NCI-H69 (cell line): Measurements from ENCODE around the gene DDX3X.
"Not testable (repeated sequence)": the region's sequence is repeated elsewhere in the genome, so short reads cannot be mapped to it uniquely, and the experiment has no call there.

Experiments used
- DNase-seq: peaks from one replicate; lab custom pipeline; 2025; lab: John Stamatoyannopoulos, UW

Gene DDX3X

DNA sequence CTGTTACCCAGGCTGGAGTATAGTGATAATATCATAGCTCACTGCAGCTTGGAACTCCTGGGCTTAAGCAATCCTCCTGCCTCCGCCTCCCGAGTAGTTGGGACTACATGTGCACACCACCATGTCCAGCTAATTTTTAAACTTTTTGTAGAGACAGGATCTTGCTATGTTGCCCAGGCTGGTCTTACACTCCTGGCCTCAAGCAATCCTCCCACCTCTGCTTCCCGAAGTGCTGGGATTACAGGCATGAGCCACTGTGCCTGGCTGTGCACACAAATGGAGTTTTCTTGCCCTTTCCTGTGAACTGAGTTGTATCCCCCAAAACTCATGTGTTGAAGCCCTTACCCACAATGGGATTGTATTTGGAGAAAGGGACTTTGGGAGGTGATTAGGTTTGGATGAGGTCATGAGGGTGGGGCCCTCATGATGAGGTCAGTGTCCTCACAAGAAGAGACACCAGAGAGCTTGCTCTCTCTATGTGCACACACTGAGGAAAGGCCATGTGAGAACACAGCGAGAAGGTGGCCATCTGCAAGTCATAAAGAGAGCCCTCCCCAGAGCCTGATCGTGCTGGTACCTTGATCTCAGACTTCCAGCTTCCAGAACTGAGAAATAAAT is 40.1 kb downstream of the DDX3X start:
- DNase-seq: no peak

DNA sequence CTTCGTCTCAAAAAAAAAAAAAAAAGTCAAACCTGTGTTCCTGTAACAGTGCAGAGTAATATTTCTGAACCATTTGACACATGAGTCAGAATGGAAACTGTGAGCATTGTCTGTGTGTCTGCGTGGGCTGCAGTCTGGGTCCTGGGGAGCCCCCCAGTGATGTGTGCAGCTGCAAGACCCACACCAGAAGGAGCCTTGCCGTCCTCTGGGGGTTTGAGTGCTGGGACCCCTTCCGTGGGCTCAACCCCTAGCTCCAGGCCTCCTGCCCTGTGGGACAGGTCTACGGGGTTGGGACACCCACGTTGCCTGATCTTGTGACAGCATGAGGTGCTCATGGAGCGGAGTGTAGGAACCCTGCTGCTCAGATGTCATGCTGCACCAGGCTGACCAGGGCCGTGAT is 43.7 kb downstream of the DDX3X start:
- no peak for DNase-seq

DNA sequence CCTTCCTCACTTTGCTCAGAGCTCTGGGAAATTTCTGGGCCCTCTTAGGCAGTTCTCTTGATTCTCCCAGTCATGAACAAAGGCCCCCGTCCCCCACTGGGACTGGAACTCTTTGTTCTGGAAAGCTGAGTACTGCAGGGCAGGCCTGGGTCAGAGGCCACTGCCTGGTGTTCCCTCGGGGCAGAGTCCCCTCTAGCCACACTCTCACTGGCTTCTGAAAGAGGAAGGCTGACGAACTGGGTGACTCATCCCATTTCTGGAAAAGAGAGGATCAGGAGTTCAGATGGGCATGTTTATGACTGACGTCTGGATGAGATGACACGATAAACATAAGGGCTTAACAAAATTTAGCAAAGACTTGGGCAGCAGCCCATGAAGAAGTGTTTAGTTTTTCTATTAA is 47.7 kb downstream of the DDX3X start:
- DNase-seq: no peak

DNA sequence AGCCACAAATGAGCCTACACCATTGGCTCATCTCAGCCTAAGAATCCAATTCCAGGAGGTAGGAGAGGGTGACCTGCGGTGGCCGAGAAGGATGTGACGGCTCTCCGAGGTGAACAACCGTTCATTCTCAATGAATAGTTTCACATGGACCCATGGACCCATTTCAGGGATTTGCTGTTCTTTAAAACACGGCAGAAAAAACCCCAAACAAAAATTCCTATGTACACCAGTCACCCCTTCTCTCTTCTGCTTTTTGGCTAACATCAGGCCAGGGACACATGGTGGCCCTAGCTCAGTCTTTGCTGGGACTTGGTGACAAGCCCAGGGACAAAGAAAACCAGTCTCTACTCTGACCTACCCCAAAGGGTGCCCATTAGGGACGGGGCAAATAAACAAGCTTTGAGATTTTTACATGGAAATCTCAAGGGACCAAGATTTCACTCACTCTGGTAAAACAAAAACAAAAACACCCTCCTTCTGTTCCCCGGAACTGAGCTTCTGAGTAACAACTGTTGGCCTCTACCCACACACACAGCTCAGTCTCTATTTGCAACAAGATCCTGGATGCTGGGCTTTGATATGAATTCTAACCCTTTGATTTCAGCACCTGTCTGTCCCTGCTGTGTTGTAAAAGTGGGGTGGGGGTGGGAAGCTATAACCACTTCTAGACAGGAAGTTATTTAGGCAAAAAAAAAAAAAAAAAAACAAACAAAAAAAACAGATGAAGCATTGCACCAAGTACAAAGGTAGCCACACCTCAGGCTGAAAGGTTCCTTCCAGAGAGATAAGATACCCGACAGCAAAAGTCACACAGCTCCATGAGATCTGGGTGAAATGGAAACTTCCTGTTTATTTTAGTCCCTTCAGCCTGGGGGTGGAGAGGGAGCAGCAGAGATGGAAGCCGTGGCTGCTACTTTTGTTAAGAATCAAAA is 49.0 kb downstream of the DDX3X start:
- DNase-seq: peak; percentile 1

DNA sequence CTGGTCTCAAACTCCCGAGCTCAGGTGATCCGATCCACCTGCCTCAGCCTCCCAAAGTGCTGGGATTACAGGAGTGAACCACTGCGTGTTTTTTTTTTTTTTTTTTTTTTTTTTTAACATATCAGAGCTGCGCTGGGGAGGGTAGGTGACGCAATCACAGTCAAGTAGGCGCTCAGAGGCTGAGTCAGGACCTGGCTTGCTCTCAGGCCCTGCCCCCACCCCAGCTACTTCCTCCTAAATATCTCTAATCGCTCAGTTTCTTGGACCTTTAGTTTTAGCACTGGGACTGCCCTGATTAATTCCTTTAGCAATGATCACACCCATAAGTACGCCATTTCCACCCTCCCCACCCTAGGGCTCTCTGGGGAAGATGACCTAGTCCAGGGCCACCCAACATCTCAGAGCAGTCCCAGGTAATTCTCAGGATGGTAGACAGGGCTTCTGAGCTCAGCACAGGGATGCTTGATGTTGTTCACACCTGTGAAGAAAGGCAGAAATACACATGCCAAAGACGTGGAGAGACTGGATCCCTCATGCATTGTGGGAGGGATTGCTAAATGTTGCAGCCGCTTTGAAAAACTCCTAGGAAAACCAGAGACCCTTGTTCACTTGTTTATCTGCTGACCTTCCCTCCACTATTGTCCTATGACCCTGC is 50.2 kb downstream of the DDX3X start:
- DNase-seq: no peak

DNA sequence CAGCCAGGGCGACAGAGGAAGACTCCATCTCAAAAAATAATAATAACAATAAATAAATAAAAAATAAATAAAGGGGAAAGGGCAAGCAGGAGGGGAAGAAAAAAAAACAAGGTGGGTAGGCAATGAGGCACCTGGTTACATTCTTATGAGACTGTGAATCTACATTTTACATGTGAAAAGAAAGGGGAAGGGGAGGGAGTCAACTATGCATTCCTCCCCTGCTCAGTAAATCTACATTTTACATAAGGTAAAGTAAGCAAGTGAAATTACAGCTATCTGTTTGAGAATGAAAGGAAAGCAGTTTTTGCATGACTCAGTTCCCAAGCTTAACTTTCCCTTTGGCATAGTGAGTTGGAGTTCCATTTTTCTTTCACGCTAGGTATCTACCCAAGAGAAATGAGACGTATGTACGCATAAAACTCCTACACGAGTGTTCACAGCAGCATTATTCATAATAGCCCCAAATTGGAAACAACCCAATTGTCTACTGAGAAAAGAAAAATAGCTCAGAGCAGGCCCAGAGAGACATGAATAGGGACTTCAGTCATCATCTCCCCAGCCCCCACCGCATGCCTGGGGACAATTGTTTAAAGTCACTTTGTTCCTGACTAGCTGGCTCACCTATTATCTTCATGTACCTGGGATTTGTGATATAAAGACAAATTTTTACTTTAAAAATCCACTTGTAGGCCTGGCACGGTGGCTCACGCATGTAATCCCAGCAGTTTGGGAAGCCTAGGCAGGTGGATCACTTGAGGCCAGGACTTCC is 52.4 kb downstream of the DDX3X start:
- DNase-seq: no peak

DNA sequence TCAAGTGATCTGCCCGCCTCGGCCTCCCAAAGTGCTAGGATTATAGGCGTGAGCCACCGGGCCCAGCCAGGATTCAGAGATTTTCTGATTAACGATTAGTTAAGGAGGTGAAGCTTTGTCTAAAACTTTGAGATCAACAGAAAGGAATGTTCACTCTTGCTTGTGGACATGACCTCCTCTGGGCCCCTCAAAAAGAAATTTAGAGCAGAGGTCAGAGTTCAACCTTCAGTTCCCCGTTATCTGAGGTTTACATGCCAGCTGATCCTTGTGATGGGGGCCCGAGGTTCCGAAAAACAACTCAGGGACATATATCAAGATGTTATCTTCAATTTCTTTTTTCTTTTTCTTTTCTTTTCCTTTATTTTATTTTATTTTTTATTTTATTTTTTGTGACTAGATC is 54.6 kb downstream of the DDX3X start:
- no peak for DNase-seq

DNA sequence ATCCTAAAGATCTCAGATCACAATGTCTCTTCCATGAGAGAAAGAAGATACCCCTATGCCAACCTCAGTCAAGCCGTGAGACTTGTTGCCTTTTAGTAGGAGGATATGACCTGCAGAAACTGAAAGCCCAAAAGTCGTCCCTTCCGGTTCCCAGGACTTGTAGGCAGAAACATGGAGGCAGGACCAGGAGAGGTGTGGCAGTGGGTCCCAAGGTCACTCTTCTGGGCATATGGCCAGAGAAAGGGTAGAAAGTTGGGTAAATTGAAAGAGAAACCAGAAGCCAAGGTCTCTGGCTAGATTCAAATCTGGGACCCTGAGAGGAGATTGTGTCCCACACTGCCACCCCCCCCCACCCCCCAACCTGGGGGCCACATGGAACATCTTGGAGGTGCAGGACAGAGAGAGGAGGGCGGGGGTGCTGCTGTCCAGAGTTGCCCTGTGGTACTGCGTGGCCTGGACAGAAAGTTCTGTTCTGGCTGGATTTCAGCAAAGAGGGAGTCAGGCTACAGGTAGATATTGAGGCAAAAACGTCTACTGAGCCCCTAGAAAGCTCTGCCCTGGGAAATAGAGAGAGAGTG is 55.4 kb downstream of the DDX3X start:
- DNase-seq: no peak

DNA sequence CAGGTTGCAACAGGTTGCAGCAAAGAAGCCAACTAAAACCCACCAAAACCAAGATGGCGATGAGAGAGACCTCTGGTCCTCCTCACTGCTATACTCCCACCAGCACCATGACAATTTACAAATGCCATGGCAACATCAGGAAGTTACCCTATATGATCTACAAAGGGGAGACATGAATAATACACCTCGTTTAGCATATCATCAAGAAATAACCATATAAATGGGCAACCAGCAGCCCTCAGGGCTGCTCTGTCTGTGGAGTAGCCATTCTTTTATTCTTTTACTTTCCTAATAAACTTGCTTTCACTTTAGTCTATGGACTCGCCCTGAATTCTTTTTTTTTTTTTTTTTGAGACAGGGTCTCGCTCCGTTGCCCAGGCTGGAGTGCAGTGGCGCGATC is 56.6 kb downstream of the DDX3X start:
- not testable (repeated sequence) for DNase-seq

DNA sequence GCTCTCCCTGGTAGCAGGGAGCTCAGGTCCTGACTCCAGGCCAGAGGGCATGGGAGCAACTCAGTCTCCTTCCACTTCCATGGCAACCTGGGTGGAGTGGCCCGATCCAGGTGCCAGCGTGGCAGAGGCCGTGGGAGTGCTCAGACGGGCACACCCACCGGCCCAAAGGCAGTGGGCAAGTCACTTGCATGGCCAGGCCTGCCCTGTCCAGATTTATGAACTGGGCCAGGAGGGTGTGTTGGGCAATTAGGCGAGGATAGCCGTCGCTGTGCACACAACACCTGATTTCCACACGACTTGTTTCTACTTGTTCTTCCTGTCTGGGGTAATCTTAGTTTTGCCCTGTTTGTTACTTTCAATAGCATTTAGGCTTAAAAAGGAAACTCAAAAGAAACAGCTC is 57.6 kb downstream of the DDX3X start:
- DNase-seq: no peak

DNA sequence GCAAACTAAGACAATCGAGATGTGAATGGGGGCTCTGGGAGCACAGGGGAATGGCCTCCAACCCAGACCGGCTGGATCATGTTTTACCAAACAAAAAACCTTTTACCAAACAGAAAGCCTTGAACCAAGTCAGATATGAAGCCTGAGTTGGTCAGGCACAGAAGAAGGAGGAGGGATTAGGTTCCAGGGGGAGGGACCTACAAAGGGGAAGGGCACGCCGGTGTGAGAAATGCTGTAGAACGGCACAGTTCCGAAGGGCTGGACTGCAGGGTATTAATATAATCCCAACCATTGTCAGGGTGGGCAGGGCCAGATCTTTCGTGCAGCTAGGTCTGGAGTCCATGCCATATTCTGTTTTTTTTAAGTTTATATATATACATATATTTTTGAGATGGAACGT is 60.3 kb downstream of the DDX3X start:
- DNase-seq: no peak

DNA sequence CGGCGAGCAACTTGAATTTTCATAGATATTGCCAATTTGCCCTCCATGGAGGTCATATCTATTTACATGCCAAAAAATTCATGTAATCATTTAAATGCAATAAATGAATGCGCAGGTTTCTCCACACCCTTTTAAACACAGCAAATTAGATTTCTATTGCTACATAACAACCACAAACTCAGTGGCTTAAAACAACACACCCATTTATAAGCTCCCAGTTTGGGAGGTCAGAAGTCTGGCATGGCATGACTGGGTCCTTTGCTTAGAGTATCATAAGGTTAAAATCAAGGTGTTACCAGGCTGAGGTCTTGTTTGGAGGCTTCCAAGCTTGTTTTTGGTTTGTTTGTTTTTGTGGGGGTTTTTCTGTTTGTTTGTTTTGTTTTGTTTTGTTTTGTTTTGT is 63.3 kb downstream of the DDX3X start:
- no peak for DNase-seq

DNA sequence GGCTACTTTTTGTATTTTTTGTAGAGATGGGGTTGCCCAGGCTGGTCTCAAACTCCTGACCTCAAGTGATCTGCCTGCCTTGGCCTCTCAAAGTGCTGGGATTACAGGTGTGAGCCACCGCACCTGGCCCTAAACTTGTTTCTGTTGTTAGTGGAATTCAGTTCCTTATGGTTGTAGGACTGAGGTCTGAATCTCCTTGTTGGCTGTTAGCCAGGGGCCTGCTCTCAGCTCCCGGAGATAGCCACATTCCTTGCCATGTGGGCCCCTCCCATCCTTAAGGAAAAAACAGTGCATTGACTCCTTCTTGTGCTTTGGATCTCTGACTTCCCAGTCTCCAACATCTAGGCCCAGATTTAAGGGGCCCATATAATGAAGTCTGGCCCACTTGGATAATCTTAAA is 63.8 kb downstream of the DDX3X start:
- no peak for DNase-seq

DNA sequence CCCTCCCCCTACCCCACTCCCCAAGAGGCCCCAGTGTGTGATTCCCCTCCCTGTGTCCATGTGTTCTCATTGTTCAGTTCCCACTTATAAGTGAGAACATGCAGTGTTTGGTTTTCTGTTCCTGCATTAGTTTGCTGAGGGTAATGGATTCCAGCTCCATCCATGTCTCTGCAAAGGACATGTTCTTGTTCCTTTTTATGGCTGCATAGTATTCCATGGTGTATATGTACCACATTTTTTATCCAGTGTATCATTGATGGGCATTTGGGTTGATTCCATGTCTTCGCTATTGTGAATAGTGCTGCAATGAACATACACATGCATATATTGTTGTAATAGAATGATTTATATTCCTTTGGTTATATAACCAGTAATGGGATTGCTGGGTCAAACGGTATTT is 68.6 kb downstream of the DDX3X start:
- DNase-seq: not testable (repeated sequence)

DNA sequence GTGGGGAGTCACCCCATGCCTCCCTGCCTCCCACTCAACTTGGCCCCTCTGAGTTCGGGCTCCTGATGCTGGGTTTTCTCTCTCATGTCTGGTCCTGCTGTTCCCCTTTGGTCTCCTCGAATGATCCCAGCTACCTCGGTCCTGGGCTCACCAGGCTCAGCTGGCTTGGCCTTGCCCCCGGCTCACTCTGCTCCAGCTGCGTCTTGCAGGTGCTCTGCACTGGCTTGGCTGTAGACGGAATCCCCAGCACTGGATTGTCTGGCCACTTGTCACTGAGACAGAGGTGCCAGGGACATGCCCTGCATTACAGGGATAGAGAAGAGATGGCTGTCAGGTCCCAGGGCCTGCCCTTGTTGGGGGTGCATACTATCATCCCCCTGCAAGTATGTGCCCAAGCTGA is 71.6 kb downstream of the DDX3X start:
- no peak for DNase-seq

DNA sequence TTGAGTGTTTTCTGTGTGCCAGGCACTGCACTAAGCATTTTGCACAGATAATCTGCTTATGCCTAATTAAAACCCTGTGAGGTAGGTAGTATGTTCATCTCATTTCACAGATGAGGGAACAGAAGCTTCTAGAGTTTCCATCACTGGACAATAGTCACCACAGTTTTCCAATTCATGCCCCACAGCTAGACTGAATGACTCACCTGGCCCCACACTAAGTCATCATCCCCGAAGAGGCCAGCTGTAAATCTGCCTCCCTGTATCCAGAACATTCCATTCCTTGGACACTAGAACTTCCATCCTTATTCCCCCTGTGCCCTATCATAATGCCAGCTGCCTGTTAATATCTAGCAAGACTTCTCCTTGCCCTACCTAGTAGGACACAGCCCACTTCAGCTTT is 72.2 kb downstream of the DDX3X start:
- DNase-seq: peak; percentile 45

DNA sequence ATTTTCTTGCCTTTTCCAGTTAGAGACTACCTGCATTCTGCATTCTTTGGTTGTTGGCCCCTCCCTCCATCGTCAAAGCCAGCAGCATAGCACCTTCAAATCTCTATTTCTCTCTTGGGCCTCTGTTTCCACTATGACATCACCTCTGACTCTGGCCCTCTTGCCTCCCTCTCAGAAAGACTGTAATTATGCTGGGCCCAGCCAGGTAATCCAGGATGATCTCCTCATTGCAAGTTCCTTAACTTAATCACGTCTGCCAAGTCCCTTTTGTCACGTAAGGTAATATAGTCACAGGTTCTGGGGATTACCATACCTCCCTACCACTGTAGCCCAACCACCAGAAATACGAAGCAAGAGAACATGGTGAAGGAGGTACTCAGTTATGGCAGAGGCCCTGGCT is 73.9 kb downstream of the DDX3X start:
- no peak for DNase-seq

DNA sequence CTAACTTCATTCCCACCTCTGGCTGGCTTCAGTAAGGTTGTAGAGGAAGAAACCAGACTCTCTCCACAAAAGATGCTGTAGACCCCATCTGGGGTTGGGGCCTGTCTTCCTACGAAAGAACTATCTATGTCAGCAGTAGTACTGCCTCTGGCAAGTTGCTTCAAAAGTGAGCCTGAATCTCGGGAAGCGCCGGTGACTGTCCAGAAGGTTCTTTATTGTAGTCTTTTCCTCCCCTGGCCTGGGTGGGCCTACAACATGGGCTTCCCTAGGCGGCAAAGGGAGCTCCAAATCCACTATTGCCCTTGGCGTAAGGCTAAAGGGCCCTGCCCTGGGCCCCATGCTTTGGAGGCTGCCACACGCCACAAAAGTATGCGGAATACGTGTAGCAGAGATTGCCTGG is 74.6 kb downstream of the DDX3X start:
- no peak for DNase-seq

DNA sequence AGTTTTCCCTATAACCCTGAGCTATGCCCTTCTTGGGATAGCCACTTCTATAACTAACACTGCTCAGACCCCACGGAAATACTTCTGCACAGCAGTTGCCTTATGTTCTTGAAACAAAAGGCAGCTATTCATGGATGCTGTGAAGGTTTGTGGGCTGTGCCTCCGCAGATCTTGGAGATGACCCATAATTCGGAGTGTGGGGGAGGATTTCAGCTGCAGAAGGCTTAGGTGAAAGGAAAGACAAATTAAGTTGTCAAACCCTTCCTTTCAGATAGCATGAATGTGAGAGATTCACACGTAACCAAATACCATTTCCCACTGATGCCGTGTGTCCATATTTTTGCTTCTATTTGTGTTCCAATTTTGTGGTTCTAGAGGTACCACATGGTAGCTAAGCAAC is 75.0 kb downstream of the DDX3X start:
- DNase-seq: no peak

DNA sequence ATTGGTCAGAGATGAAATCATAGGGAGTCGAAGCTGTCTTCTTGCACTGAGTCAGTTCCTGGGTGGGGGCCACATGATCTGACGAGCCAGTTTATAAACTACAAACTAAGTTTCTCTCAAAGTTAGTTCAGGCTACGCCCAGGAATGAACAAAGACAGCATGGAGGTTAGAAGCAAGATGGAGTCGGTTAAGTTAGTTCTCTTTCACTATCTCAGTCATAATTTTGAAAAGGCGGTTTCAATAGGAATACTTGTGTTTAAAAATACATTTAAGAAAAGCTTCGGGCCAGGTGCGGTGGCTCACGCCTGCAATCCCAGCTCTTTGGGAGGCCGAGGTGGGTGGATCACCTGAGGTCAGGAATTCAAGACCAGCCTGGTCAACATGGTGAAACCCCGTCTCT is 77.3 kb downstream of the DDX3X start:
- not testable (repeated sequence) for DNase-seq

DNA sequence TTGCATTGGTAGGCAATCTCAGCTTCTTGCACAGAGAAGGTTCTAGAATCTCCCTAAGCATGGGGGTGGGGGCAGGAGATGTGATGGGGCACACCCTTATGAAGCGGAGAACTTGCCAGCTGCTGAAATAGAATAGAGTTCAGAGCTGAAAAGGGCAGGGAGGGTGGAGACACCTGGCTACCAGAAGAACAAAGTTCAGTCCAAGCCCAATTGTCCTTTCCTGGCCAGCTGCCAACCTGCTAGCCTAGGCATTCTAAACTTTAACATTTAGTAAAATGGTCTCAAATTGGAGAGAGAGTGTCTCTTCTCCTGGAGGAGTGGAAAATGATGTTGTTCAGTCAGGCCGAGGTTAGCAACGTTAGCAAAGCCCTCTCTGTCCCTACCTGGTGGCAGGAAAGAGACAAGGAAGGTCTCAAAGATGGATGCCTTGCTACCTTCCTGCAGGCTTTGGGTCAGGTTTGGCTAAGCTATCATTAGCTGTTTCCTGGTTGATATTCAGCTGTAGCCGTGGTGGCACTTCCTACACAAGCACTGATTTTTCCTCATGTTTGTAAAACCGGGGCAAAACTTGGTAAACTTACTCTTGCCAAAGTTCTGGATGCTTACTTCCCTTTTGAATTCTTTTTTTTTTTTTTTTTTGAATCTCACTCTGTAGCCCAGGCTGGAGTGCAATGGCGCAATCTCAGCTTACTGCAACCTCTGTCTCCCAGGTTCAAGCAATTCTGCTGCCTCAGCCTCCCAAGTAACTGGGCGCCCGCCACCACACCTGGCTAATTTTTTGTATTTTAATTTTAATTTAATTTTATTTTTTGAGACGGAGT is 78.5 kb downstream of the DDX3X start:
- peak; percentile 58 for DNase-seq
